H1 (cell line): Measurements from ENCODE around the gene TMPRSS12. TPM values are rescaled to one million over a fixed set of nuclear protein-coding genes. Genes with fewer than 3 reads are reported as not detected.
"Not testable (repeated sequence)": the region's sequence is repeated elsewhere in the genome, so short reads cannot be mapped to it uniquely, and the experiment has no call there.

Source experiments
- CTCF ChIA-PET: fragments of 300-600 bp; sonication (Branson Sonifier 250); formaldehyde crosslinking; loops from one replicate; lab custom pipeline; 2021; ENCODE audit not compliant: partially characterized antibody; lab: Charles Lee
- POLR2A ChIA-PET: fragments of 300-600 bp; sonication (Branson Sonifier 250); formaldehyde crosslinking; loops from one replicate; lab custom pipeline; 2021; ENCODE audit warnings: inconsistent platforms; ENCODE audit not compliant: partially characterized antibody; lab: Charles Lee
- DNase-seq, 2 experiments: peaks; one replicate each; pipeline versions ENCODE4 v3.0.0 to v3.0.0-alpha.2; 2010 to 2022; ENCODE audit warnings: low spot score in 2 of 2, low read depth in 1 of 2, mixed read lengths in 1 of 2
- FAIRE-seq: peaks from 2 replicates; lab custom pipeline; 2011; peaks lifted over from hg19 to GRCh38; lab: Jason Lieb, UNC
- H2AFZ ChIP-seq: 2 replicates; pipeline ENCODE4 v1.8.1; 2012; ENCODE audit warnings: low read length, inconsistent platforms
- H2AK5ac ChIP-seq: 2 replicates; pipeline ENCODE4 v1.6.1; 2013; ENCODE audit warnings: low read depth, low read length
- H2BK120ac ChIP-seq: replicated peaks from 2 replicates; pipeline ENCODE3; 2013; ENCODE audit warnings: low read depth, low read length, inconsistent platforms
- H2BK12ac ChIP-seq: 2 replicates; pipeline ENCODE4 v1.6.1; 2013; ENCODE audit warnings: low read depth, low read length
- H2BK15ac ChIP-seq: 2 replicates; pipeline ENCODE4 v1.6.1; 2013; ENCODE audit warnings: low read length
- H2BK20ac ChIP-seq: 2 replicates; pipeline ENCODE4 v1.6.1; 2013; ENCODE audit warnings: low read length
- H2BK5ac ChIP-seq: 2 replicates; pipeline ENCODE4 v1.6.1; 2013; ENCODE audit warnings: low read depth, low read length
- H3K14ac ChIP-seq: 2 replicates; pipeline ENCODE4 v1.6.1; 2013; ENCODE audit warnings: inconsistent platforms; ENCODE audit not compliant: insufficient read length
- H3K18ac ChIP-seq: 2 replicates; pipeline ENCODE4 v1.6.1; 2013; ENCODE audit warnings: low read length; ENCODE audit errors: extremely low read depth
- H3K23ac ChIP-seq: 2 replicates; pipeline ENCODE4 v1.6.1; 2013; ENCODE audit warnings: inconsistent platforms; ENCODE audit not compliant: insufficient read length
- H3K23me2 ChIP-seq: 2 replicates; pipeline ENCODE4 v1.6.1; 2013; ENCODE audit warnings: low read depth, low read length
- H3K27ac ChIP-seq: 2 replicates; pipeline ENCODE4 v1.6.1; 2011; ENCODE audit warnings: low read depth, low read length, inconsistent platforms
- H3K27me3 ChIP-seq, 4 experiments: replicated peaks in 1 of 4; 1 replicate in 1 of 4; 2 replicates in 3 of 4; pipeline versions ENCODE4 v1.6.1 to v1.8.1; 2011 to 2013; ENCODE audit warnings: low read length in 3 of 4, mild to moderate bottlenecking in 3 of 4, inconsistent platforms in 2 of 4, mixed read lengths in 2 of 4, moderate library complexity in 1 of 4; ENCODE audit not compliant: control insufficient read depth in 3 of 4, insufficient read depth in 3 of 4; ENCODE audit errors: extremely low read depth in 1 of 4
- H3K36me3 ChIP-seq, 4 experiments: 2 replicates each; pipeline versions ENCODE4 v1.6.1 to v1.8.1; 2011 to 2013; ENCODE audit warnings: mild to moderate bottlenecking in 4 of 4, low read length in 3 of 4, moderate library complexity in 2 of 4, control low read depth in 1 of 4, inconsistent platforms in 1 of 4; ENCODE audit not compliant: insufficient read depth in 4 of 4, control insufficient read depth in 2 of 4
- H3K4ac ChIP-seq: replicated peaks from 2 replicates; pipeline ENCODE3; 2013; ENCODE audit warnings: low read length, low read depth, mixed read lengths, inconsistent platforms; ENCODE audit not compliant: insufficient read length
- H3K4me1 ChIP-seq, 4 experiments: replicated peaks in 1 of 4; 1 replicate in 1 of 4; 2 replicates in 3 of 4; pipeline versions ENCODE4 v1.6.1 to v1.8.1; 2011 to 2013; ENCODE audit warnings: low read length in 3 of 4, inconsistent platforms in 2 of 4, mixed read lengths in 1 of 4; ENCODE audit not compliant: insufficient read depth in 4 of 4, control insufficient read depth in 3 of 4
- H3K4me2 ChIP-seq, 2 experiments: 2 replicates each; pipeline versions ENCODE4 v1.6.1 to v1.8.1; 2011 to 2013; ENCODE audit warnings: low read depth in 2 of 2, low read length in 2 of 2, control low read depth in 1 of 2, inconsistent platforms in 1 of 2, mild to moderate bottlenecking in 1 of 2; ENCODE audit not compliant: insufficient read depth in 1 of 2
- H3K4me3 ChIP-seq, 4 experiments: fragments of 200-600, 300-600 bp in 1 of 4; sonication (generic), shearing (Covaris generic), sonication (Bioruptor Twin) in 1 of 4; 2 replicates each; pipeline versions ENCODE4 v1.5.1 to v1.8.1; 2011 to 2016; ENCODE audit warnings: low read length in 4 of 4, low read depth in 3 of 4, control low read depth in 2 of 4, inconsistent platforms in 2 of 4, mild to moderate bottlenecking in 2 of 4, mixed read lengths in 1 of 4, moderate library complexity in 1 of 4; ENCODE audit not compliant: insufficient read depth in 2 of 4; ENCODE audit errors: extremely low read depth in 1 of 4
- H3K56ac ChIP-seq: replicated peaks from 2 replicates; pipeline ENCODE3; 2013; ENCODE audit warnings: low read depth, mild to moderate bottlenecking, mixed read lengths, low read length, inconsistent platforms; ENCODE audit not compliant: insufficient read length
- H3K79me1 ChIP-seq: 2 replicates; pipeline ENCODE4 v1.6.1; 2013; ENCODE audit warnings: low read depth, low read length, control low read depth
- H3K79me2 ChIP-seq, 2 experiments: 2 replicates each; pipeline versions ENCODE4 v1.6.1 to v1.8.1; 2012 to 2013; ENCODE audit warnings: low read length in 2 of 2, mild to moderate bottlenecking in 2 of 2, inconsistent platforms in 1 of 2; ENCODE audit not compliant: insufficient read depth in 2 of 2, control insufficient read depth in 1 of 2
- H3K9ac ChIP-seq, 4 experiments: replicated peaks in 1 of 4; 1 replicate in 1 of 4; 2 replicates in 3 of 4; pipeline versions ENCODE4 v1.6.1 to v1.8.1; 2011 to 2013; ENCODE audit warnings: low read depth in 3 of 4, low read length in 3 of 4, control low read depth in 2 of 4, mild to moderate bottlenecking in 2 of 4, moderate library complexity in 2 of 4, inconsistent platforms in 1 of 4; ENCODE audit errors: extremely low read depth in 1 of 4
- H3K9me3 ChIP-seq, 2 experiments: 2 replicates each; pipeline versions ENCODE4 v1.6.1 to v1.8.1; 2012 to 2013; ENCODE audit warnings: mild to moderate bottlenecking in 2 of 2, moderate library complexity in 2 of 2, control low read depth in 1 of 2, inconsistent platforms in 1 of 2, low read depth in 1 of 2, low read length in 1 of 2, mixed read lengths in 1 of 2; ENCODE audit not compliant: insufficient read depth in 2 of 2
- H4K20me1 ChIP-seq, 2 experiments: replicated peaks in 1 of 2; 2 replicates each; pipeline versions ENCODE3 to v1.8.1; 2011 to 2013; ENCODE audit warnings: inconsistent platforms in 2 of 2, low read length in 2 of 2, mild to moderate bottlenecking in 1 of 2; ENCODE audit not compliant: insufficient read depth in 2 of 2, control insufficient read depth in 1 of 2
- H4K5ac ChIP-seq: 2 replicates; pipeline ENCODE4 v1.6.1; 2013; ENCODE audit warnings: low read length, low read depth, mixed read lengths, inconsistent platforms; ENCODE audit not compliant: insufficient read length
- H4K8ac ChIP-seq: 2 replicates; pipeline ENCODE4 v1.8.0; 2013; ENCODE audit warnings: mild to moderate bottlenecking, moderate library complexity, low read length, inconsistent platforms; ENCODE audit not compliant: insufficient read depth; ENCODE audit errors: extremely low read depth
- H4K91ac ChIP-seq: replicated peaks from 2 replicates; pipeline ENCODE3; 2013; ENCODE audit warnings: low read length, mixed read lengths, inconsistent platforms; ENCODE audit not compliant: insufficient read length
- WGBS, 2 experiments: shearing (Covaris generic) in 1 of 2; methylation state at CpG; one replicate each; pipeline versions ENCODE4 v1.1.6 to v1.1.7; 2013 to 2015; ENCODE audit warnings: low lambda C conversion rate in 2 of 2, mixed read lengths in 2 of 2, inconsistent platforms in 1 of 2, low coverage in 1 of 2, missing lambda C conversion rate in 1 of 2; ENCODE audit not compliant: insufficient replicate concordance in 2 of 2, insufficient coverage in 1 of 2, insufficient read length in 1 of 2; ENCODE audit errors: extremely low coverage in 1 of 2, missing lambda C conversion rate in 1 of 2; 5-methylcytosine and 5-hydroxymethylcytosine counted together
- polyA plus RNA-seq, 7 experiments: library from polyadenylated mRNA; depleted of rRNA in 3 of 7; stranded (reverse) in 5 of 7; unstranded in 2 of 7; fragments of >200 nt in 5 of 7; fragments of 200-250 nt in 2 of 7; gene quantifications; 1 replicate in 5 of 7; 2 replicates in 1 of 7; 4 replicates in 1 of 7; pipeline versions ENCODE4 v1.2.1 to v1.2.3, GENCODE V29; 2011 to 2013; ENCODE audit warnings: missing spikeins in 2 of 7, mixed read lengths in 2 of 7
- total RNA-seq: library from RNA; stranded (reverse); fragmentation: NEBNext Ultra II Directional; extraction: Animal tissue kit (Norgen Biotek cat#: 25700); gene quantifications from 2 replicates; pipeline ENCODE4 v1.2.1, GENCODE V29; 2021

Gene TMPRSS12
- total and polyA plus RNA-seq, 2 of the 8 experiments (the other 6 are each of a cell fraction or from before 2014, with no cell fraction given) = not detected

GRCh38 chr12:50855218-50855617 is 12.5 kb downstream of the TMPRSS12 start:
- H3K23ac ChIP-seq, H2BK120ac ChIP-seq, H3K18ac ChIP-seq, H3K9ac ChIP-seq, H3K23me2 ChIP-seq, H3K4me2 ChIP-seq, H3K9me3 ChIP-seq, H3K79me1 ChIP-seq, POLR2A ChIA-PET, H2AK5ac ChIP-seq, H4K20me1 ChIP-seq, H3K14ac ChIP-seq, H2AFZ ChIP-seq, H3K79me2 ChIP-seq, FAIRE-seq, H2BK15ac ChIP-seq, H3K4ac ChIP-seq, H2BK5ac ChIP-seq, H4K5ac ChIP-seq, H3K36me3 ChIP-seq, H4K91ac ChIP-seq, H3K4me1 ChIP-seq, DNase-seq, H3K27me3 ChIP-seq, H3K27ac ChIP-seq, CTCF ChIA-PET, H3K56ac ChIP-seq, H4K8ac ChIP-seq, H2BK12ac ChIP-seq, H3K4me3 ChIP-seq, H2BK20ac ChIP-seq: not testable (repeated sequence)
- 89% methylated on average over 1 of the region's 1 CpG; no CpG with 5 or more reads in 1 of the 2 experiments for WGBS, 2 experiments
